Measurements from ENCODE around the gene SLC4A3. TPM values are rescaled to one million over a fixed set of nuclear protein-coding genes. Genes with fewer than 3 reads are reported as not detected.

SLC4A3 gene
- total RNA-seq, 3 donors from 2014 or later (not counting 1 experiment from before 2014, with no cell fraction given), result 0.15 to 0.45 TPM; not detected in 1

GRCh38 chr2:219603771-219604170 is 23.7 kb upstream of the SLC4A3 start:
- no peaks in the 10 kb centered on the region for H3K4me1 ChIP-seq (ENCODE audit: control insufficient read depth, insufficient read depth, low read length)
- Mint-ChIP-seq H3K27ac (no peak overlapping the region), H3K4me3 (no peak overlapping the region), H3K4me1 (peaks cover 8 to 11% of the 10 kb centered on the region in 2 donors), H3K9me3 (no peaks in the 10 kb centered on the region), H3K27me3 (ENCODE audit: low read depth in 2 of 2) (no peaks in the 10 kb centered on the region), H3K36me3 (no peaks in the 10 kb centered on the region)
- H3K9me3 ChIP-seq (ENCODE audit: control insufficient read depth, insufficient read depth, low read length), result no peaks in the 10 kb centered on the region
- intact Hi-C loops (cut with micrococcal nuclease), result no loop called here
- no peaks in the 10 kb centered on the region for H3K27me3 ChIP-seq (ENCODE audit: control insufficient read depth, insufficient read depth, low read length)
- H3K36me3 ChIP-seq (ENCODE audit: control insufficient read depth, insufficient read depth, low read length), result peaks cover 40% of the 10 kb centered on the region
- WGBS (ENCODE audit: insufficient coverage), result 39% methylated on average over 5 of the region's 5 CpGs
- H3K27ac ChIP-seq (ENCODE audit: low read length), result no peak overlapping the region
- TF ChIP-seq CTCF (IDR thresholded peaks at IDR 0.05), result no peak
- H3K4me3 ChIP-seq (ENCODE audit: low read length), result no peak overlapping the region
- ATAC-seq (peak in 1 of 3 donors; percentile 55), DNase-seq (no peak)

- DNase-seq (no peak), ATAC-seq (no peak)
- H3K9me3 Mint-ChIP-seq, result no peaks in the 10 kb centered on the region
- no peak for TF ChIP-seq CTCF (IDR thresholded peaks at IDR 0.05)
- H3K4me1 Mint-ChIP-seq, result peaks cover 0 to 4% of the 10 kb centered on the region in 2 donors
- no peak overlapping the region for H3K27ac ChIP-seq (ENCODE audit: low read length)
- no peaks in the 10 kb centered on the region for H3K36me3 Mint-ChIP-seq
- H3K9me3 ChIP-seq (ENCODE audit: control insufficient read depth, insufficient read depth, low read length), result no peaks in the 10 kb centered on the region
- H3K36me3 ChIP-seq (ENCODE audit: control insufficient read depth, insufficient read depth, low read length), result peaks cover 47% of the 10 kb centered on the region
- H3K27ac Mint-ChIP-seq, result no peak overlapping the region
- H3K4me1 ChIP-seq (ENCODE audit: control insufficient read depth, insufficient read depth, low read length), result no peaks in the 10 kb centered on the region
- intact Hi-C loops (cut with micrococcal nuclease), result no loop called here
- H3K27me3 ChIP-seq (ENCODE audit: control insufficient read depth, insufficient read depth, low read length), result no peaks in the 10 kb centered on the region
- no peak overlapping the region for H3K4me3 ChIP-seq (ENCODE audit: low read length)
- no peak overlapping the region for H3K4me3 Mint-ChIP-seq
- H3K27me3 Mint-ChIP-seq (ENCODE audit: low read depth in 2 of 2), result no peaks in the 10 kb centered on the region
- 95% methylated on average over 6 of the region's 6 CpGs for WGBS (ENCODE audit: insufficient coverage)
These were observed 21.8 kb upstream of the SLC4A3 start for GRCh38 chr2:219605607-219605954.

GRCh38 chr2:219607931-219608330 is 19.5 kb upstream of the SLC4A3 start:
- H3K36me3 Mint-ChIP-seq, result peaks cover 6% of the 10 kb centered on the region

More at GRCh38 chr2:219607931-219608330, 19.5 kb upstream of the SLC4A3 start:
- Mint-ChIP-seq H3K4me1 (peaks cover 8 to 14% of the 10 kb centered on the region in 2 donors), H3K9me3 (no peaks in the 10 kb centered on the region), H3K4me3 (no peak overlapping the region), H3K27ac (no peak overlapping the region), H3K27me3 (ENCODE audit: low read depth in 2 of 2) (no peaks in the 10 kb centered on the region)
- DNase-seq (no peak), ATAC-seq (no peak)
- Histone ChIP-seq H3K4me1 (ENCODE audit: control insufficient read depth, insufficient read depth, low read length) (peaks cover 11% of the 10 kb centered on the region), H3K4me3 (ENCODE audit: low read length) (no peak overlapping the region), H3K27ac (ENCODE audit: low read length) (no peak overlapping the region), H3K9me3 (ENCODE audit: control insufficient read depth, insufficient read depth, low read length) (no peaks in the 10 kb centered on the region), H3K27me3 (ENCODE audit: control insufficient read depth, insufficient read depth, low read length) (no peaks in the 10 kb centered on the region), H3K36me3 (ENCODE audit: control insufficient read depth, insufficient read depth, low read length) (peaks cover 44% of the 10 kb centered on the region)
- intact Hi-C loops (cut with micrococcal nuclease), result no loop called here
- 92% methylated on average over 15 of the region's 15 CpGs for WGBS (ENCODE audit: insufficient coverage)
- no peak for TF ChIP-seq CTCF (IDR thresholded peaks at IDR 0.05)

Measured in natural killer cell (primary cell).